GM12878 (cell line): ENCODE data around the gene RTP3.

Experiments used
- BHLHE40 ChIP-seq, 2 experiments: fragments of 450-650 bp in 1 of 2; IDR thresholded peaks; 2 replicates each; pipeline ENCODE4 v1.6.1; 2011 to 2017; ENCODE audit warnings: low read depth in 2 of 2, borderline replicate concordance in 1 of 2, improper control_type of control experiment in 1 of 2, low read length in 1 of 2, mild to moderate bottlenecking in 1 of 2
- CHD4 ChIP-seq: fragments of 200-600 bp; sonication (generic); IDR thresholded peaks from 2 replicates; pipeline ENCODE4 v1.6.1; 2016; ENCODE audit warnings: mild to moderate bottlenecking
- EP300 ChIP-seq, 2 experiments: fragments of 150-350 bp in 1 of 2; IDR thresholded peaks; 2 replicates each; pipeline ENCODE4 v1.6.1; 2011 to 2012; ENCODE audit warnings: low read depth in 2 of 2, low read length in 2 of 2, borderline replicate concordance in 1 of 2, improper control_type of control experiment in 1 of 2, inconsistent platforms in 1 of 2; ENCODE audit not compliant: control insufficient read depth in 1 of 2
- EZH2 ChIP-seq: IDR thresholded peaks from 2 replicates; pipeline ENCODE4 v1.6.1; 2012; ENCODE audit warnings: low read depth, mild to moderate bottlenecking, control low read depth, inconsistent platforms, low read length, borderline replicate concordance; ENCODE audit not compliant: control insufficient read depth
- HDAC2 ChIP-seq: fragments of 200-600 bp; sonication (generic); IDR thresholded peaks from 2 replicates; pipeline ENCODE4 v1.6.1; 2017
- MYC ChIP-seq: IDR thresholded peaks from 2 replicates; pipeline ENCODE4 v1.6.1; 2011; ENCODE audit warnings: mild to moderate bottlenecking, low read length, moderate library complexity, inconsistent platforms; ENCODE audit not compliant: insufficient read depth, insufficient replicate concordance, insufficient read length, severe bottlenecking
- POLR2A ChIP-seq: IDR thresholded peaks from 2 replicates; pipeline ENCODE4 v1.6.1; 2011; ENCODE audit warnings: low read depth, mild to moderate bottlenecking, low read length
- POLR2AphosphoS5 ChIP-seq: IDR thresholded peaks from 2 replicates; pipeline ENCODE4 v1.6.1; 2011; ENCODE audit warnings: mild to moderate bottlenecking, low read length, inconsistent platforms
- REST ChIP-seq: IDR thresholded peaks from 2 replicates; pipeline ENCODE4 v1.6.1; 2012; ENCODE audit warnings: mild to moderate bottlenecking, low read depth, low read length
- RFX5 ChIP-seq: IDR thresholded peaks from 2 replicates; pipeline ENCODE4 v1.6.1; 2011; ENCODE audit warnings: low read depth, low read length, improper control_type of control experiment
- TAF1 ChIP-seq: IDR thresholded peaks from 2 replicates; pipeline ENCODE4 v1.6.1; 2011; ENCODE audit warnings: mild to moderate bottlenecking, low read depth, low read length, borderline replicate concordance
- USF1 ChIP-seq: IDR thresholded peaks from 2 replicates; pipeline ENCODE4 v1.6.1; 2011; ENCODE audit warnings: borderline replicate concordance, low read depth, mild to moderate bottlenecking, moderate library complexity, mixed read lengths, low read length; ENCODE audit not compliant: insufficient read depth; ENCODE audit errors: extremely low read length
- TF ChIP-seq, protein P1 (sequence below), 3 experiments: IDR thresholded peaks in 2 of 3; conservative IDR thresholded peaks in 1 of 3; 2 replicates each; pipeline ENCODE4 v1.5.1; 2011; ENCODE audit warnings: low read depth in 3 of 3, low read length in 3 of 3, mild to moderate bottlenecking in 3 of 3, control low read depth in 2 of 3, moderate library complexity in 2 of 3, inconsistent platforms in 1 of 3, mixed read lengths in 1 of 3; ENCODE audit not compliant: control insufficient read depth in 2 of 3, insufficient read depth in 1 of 3; ENCODE audit errors: extremely low read depth in 1 of 3

- TF ChIP-seq HDAC2 (no peak), RFX5 (no peak), REST (no peak), EZH2 (no peak), EP300 (IDR thresholded peaks at IDR 0.05; ENCODE audit: borderline replicate concordance in 1 of 2, control insufficient read depth in 1 of 2, low read depth in 2 of 2, low read length in 2 of 2) (no peak), MYC (no peak), BHLHE40 (IDR thresholded peaks at IDR 0.05; ENCODE audit: borderline replicate concordance in 1 of 2, low read depth in 2 of 2, low read length in 1 of 2) (no peak), CHD4 (no peak), TAF1 (no peak), POLR2A (no peak), USF1 (no peak), POLR2AphosphoS5 (no peak)
- TF ChIP-seq, protein P1, sequence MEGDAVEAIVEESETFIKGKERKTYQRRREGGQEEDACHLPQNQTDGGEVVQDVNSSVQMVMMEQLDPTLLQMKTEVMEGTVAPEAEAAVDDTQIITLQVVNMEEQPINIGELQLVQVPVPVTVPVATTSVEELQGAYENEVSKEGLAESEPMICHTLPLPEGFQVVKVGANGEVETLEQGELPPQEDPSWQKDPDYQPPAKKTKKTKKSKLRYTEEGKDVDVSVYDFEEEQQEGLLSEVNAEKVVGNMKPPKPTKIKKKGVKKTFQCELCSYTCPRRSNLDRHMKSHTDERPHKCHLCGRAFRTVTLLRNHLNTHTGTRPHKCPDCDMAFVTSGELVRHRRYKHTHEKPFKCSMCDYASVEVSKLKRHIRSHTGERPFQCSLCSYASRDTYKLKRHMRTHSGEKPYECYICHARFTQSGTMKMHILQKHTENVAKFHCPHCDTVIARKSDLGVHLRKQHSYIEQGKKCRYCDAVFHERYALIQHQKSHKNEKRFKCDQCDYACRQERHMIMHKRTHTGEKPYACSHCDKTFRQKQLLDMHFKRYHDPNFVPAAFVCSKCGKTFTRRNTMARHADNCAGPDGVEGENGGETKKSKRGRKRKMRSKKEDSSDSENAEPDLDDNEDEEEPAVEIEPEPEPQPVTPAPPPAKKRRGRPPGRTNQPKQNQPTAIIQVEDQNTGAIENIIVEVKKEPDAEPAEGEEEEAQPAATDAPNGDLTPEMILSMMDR (IDR thresholded peaks at IDR 0.05 in 2 of 3, conservative IDR thresholded peaks at IDR 0.05 in 1 of 3; ENCODE audit: control insufficient read depth in 2 of 3, extremely low read depth in 1 of 3, insufficient read depth in 1 of 3, low read depth in 3 of 3, low read length in 3 of 3) = no peak
Measured at GRCh38 chr3:46465196-46465520, 32.6 kb upstream of the RTP3 start.
